Measurements from ENCODE around the gene APH1A.

DNA sequence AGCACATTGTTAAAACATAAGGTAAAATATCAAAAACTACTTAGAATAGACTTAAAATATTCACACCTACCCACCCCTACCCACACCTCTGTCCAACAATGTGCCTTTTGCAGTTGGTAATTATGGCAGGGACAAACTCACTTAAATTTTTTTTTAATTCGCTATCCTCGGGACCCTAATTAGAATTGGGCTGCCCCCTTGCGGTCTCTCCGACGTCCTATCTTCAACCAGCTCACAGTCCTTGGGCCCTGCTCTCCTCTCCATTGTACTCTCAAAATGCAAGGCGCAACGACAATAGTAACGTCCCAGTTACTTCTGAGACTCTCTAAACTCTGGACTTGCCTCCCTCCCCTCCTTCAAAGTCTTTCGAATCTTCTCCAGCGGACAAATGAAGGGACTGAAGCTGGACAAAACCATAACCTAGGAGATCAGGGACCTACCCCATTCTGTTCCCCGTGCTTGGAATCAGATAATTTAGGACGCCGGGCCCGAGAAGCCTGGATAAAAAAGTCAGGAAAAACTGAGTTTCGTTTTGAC is 12.5 kb upstream of the APH1A start:
- TF ChIP-seq, protein P1, sequence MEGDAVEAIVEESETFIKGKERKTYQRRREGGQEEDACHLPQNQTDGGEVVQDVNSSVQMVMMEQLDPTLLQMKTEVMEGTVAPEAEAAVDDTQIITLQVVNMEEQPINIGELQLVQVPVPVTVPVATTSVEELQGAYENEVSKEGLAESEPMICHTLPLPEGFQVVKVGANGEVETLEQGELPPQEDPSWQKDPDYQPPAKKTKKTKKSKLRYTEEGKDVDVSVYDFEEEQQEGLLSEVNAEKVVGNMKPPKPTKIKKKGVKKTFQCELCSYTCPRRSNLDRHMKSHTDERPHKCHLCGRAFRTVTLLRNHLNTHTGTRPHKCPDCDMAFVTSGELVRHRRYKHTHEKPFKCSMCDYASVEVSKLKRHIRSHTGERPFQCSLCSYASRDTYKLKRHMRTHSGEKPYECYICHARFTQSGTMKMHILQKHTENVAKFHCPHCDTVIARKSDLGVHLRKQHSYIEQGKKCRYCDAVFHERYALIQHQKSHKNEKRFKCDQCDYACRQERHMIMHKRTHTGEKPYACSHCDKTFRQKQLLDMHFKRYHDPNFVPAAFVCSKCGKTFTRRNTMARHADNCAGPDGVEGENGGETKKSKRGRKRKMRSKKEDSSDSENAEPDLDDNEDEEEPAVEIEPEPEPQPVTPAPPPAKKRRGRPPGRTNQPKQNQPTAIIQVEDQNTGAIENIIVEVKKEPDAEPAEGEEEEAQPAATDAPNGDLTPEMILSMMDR (IDR thresholded peaks at IDR 0.05) = peak; percentile 77
- TF ChIP-seq EZH2 (IDR thresholded peaks at IDR 0.05) (no peak), EZH2phosphoT487 (IDR thresholded peaks at IDR 0.05) (no peak)
